Activated effector memory CD4-positive, alpha-beta T cell treated with Interleukin-2 at 50 U/mL for 16 hours (primary cell): Measurements from ENCODE around the gene VPS9D1.
A peak's percentile ranks its signal among the peaks of the same experiment; 100 is the strongest.

Experiments
- DNase-seq: peaks from one replicate; pipeline ENCODE4 v3.0.0-alpha.2; 2020

The VPS9D1 gene

DNA sequence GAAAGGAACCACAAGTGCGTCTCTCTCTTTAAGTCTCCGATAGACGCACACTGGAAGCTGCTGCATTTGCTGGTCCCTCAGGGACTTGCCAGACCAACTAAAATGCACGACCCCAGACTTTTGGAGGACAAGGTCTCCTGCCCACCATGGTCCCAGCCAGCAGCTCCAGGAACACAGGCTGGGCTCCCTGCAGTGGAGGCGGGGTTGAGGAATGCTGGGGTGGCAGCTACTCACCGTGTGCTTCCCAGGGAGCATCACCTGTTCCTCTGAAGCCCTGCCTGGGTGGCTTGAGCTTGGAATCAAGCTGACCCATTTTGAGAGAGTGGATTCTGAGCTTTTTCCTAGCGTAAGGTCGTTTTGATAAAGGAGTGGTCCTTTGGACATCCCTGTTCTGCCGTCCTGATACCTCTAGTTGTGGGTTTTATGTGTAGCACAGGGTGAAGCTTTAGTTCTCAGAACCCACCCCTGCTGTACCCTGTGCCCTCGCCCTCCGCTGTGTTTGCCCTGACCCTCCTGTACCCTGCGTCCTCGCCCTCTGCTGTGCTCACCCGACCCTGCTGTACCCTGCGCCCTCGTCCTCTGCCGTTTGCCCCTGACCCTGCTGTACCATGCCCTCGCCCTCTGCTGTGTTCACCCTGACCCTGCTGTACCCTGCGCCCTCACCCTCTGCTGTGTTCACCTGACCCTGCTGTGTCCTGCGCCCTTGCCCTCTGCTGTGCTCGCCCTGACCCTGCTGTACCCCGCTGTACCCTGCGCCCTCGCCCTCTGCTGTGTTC, 11.6 kb upstream of the VPS9D1 start:
- DNase-seq: no peak

DNA sequence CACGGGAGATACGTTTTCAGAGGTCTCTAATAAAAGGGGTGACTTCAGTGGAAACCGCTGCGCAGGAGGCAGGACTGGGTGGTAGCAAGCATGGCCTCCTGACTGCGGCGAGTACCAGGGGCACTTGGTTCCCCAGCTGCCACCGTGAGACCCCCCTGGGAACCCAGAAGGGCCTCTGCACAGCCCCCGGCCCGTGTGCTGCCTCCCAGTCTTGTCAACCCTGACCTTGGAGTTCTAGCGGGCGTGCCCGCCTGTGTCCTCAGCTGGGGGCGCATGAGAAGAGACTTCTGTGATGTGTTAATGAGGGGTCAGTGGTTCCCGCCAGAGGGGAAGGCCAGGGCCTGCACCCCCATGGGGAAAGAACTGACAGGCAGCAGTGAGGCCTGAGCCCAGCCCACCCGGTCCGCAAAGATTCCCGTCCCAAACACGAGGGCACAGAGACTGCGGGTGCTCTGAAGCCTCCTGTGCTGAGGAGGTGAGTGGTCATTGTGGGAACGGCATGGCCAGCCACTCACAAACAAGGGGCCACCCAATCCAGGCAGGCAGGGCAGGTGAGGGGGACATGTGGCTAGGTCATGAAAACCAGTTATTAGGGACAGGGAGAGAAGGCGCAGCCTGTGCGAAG, 10.0 kb upstream of the VPS9D1 start:
- no peak for DNase-seq

DNA sequence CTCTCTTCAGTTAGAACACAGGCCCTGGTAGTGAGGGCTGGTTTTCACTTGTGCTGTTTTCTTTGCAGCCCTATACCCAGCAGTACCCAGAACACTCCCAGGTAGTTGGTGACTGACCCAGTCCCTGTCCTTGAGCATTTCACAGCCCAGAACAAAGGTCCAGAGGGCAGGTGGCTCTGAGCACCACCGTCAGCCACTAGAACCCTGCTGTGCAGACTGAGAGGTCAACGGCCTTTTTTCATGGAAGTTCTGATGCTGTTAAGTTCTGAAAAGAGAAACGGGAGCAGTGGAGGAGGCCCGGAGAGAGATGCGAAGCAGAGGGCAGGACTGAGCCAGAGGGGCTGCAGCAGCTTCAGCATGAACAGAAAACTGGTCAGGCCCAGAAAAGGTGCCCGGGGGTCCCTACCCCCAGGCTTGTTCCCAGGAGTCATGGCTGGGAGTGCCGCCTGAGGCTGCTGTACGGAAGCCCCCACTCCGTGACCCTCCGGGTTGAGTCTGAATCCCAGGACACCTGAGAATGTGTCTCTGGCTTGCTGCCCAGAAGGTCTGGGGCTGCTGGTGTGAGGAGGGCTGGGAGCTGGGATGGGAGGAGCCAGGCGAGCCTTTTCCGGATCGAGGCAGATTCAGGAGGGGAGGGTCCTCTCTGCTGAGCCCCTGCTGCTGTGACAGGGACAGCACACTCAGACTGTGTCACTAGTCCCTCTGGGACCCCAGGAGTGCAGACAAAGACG, 9.3 kb upstream of the VPS9D1 start:
- DNase-seq: no peak

DNA sequence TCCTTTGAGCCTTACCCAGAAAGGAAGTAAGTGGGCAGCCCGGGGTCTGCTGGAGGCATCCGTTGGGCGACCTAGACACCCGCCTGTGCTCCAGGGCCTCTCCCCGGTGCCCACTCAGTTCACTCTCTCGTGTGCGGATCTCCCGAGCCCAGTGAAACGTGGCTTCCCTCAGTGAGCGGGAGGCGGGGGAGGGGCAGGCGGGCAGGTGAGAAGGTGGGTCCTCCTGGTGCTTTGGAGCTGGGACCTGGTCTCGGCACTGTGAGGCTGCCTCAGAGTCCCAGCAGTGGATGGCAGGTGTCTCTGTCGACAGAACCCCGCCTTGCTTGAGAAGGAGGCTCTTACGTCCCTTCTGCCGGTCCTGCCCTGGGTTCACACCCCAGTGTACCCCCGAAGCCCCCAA, 8.6 kb upstream of the VPS9D1 start:
- no peak for DNase-seq

DNA sequence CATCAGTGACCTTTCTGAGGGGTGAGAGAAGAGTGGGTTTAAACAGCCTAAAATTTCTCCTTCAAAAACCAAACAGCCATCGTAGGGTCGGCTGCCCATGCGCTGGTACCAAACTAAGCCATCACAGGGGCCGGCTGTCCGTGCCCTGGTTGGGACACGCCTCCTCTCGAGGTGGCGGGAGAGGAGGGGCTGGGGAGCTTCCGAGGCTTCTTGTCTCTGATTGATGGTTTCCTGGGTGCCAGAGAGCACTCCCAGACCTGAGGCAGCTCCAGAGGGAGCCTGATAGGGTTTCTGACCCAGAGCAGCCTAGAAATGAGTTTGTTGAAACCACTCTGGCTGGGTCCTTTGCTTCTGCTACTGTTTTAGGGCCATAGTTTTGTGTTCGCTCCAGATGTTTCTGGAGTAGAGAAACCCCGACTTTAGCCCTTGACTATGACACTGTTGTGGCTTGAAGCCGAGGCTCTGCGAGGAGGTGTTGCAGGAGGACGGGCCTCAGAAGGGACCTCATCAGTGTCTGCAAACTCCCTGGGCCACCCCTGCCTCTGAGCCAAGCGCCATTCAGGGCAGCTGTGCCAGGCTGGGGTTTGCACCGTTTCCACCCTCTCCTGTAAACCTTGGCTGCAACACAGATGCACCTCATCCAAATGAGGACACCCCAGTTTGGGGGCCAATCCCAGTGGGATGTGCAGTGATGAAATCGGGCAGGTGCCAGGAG, 6.9 kb upstream of the VPS9D1 start:
- no peak for DNase-seq

DNA sequence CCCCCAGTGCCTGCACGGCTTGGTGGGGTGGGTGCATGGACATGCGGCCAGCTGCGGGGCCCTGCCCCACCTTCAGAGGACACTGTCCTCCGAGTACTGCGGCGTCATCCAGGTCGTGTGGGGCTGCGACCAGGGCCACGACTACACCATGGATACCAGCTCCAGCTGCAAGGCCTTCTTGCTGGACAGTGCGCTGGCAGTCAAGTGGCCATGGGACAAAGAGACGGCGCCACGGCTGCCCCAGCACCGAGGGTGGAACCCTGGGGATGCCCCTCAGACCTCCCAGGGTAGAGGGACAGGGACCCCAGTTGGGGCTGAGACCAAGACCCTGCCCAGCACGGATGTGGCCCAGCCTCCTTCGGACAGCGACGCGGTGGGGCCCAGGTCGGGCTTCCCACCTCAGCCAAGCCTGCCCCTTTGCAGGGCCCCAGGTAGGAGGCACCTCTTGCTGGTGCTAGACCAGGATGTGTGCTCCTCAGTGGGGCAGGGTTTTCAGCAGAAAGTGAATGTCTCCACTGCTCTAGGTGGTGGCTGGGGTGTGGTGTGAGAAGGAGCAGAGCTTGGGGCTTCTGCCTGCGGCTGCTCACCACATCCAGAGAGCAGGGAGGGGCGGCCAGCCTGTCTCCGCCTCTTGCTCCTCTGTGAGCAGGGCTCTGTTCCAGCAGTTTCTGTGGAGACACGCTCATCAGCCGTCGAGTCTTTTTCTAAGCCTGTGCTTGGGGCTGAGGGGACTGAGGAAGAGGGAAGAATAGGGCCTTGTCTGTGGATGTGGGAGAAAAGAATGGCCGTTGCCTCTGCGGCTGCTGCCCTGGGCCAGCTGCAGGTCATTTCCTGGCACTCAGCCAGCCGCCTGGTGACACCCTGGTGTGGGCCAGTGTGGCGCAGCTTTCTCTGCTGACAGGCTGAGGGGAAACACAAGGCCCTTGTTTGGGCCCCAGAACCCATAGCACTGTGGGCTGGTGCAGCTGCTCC, 2.9 kb upstream of the VPS9D1 start:
- DNase-seq: peak; percentile 84

DNA sequence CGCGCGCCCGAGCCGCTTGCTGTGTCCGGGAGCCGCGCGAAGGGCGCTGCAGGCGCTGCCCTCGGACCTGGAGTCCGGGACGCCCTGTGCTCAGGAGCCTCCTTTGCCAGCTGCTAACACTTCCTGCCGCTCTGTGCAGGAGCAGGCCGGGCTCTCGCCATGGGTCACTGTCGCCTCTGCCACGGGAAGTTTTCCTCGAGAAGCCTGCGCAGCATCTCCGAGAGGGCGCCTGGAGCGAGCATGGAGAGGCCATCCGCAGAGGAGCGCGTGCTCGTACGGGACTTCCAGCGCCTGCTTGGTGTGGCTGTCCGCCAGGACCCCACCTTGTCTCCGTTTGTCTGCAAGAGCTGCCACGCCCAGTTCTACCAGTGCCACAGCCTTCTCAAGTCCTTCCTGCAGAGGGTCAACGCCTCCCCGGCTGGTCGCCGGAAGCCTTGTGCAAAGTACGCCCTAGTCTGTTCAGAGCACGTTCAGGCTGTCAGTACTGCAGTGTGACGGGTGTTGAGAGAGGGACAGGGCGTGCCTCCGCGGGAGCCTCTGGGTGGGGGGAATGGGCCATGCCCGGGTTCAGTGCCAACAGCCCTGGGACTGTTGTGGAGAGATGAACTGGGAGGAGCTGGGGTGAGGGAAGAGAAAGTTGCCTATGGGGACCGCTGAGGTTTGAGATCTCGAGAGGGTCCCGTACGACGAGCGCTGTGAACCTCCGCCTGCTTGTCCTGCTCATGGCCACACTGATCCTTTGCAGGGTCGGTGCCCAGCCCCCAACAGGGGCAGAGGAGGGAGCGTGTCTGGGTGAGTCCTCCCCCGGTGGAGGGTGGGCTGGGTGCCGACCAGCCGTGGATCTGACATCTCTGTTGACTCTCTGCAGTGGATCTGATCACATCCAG, 1.9 kb upstream of the VPS9D1 start:
- peak; percentile 81 for DNase-seq

DNA sequence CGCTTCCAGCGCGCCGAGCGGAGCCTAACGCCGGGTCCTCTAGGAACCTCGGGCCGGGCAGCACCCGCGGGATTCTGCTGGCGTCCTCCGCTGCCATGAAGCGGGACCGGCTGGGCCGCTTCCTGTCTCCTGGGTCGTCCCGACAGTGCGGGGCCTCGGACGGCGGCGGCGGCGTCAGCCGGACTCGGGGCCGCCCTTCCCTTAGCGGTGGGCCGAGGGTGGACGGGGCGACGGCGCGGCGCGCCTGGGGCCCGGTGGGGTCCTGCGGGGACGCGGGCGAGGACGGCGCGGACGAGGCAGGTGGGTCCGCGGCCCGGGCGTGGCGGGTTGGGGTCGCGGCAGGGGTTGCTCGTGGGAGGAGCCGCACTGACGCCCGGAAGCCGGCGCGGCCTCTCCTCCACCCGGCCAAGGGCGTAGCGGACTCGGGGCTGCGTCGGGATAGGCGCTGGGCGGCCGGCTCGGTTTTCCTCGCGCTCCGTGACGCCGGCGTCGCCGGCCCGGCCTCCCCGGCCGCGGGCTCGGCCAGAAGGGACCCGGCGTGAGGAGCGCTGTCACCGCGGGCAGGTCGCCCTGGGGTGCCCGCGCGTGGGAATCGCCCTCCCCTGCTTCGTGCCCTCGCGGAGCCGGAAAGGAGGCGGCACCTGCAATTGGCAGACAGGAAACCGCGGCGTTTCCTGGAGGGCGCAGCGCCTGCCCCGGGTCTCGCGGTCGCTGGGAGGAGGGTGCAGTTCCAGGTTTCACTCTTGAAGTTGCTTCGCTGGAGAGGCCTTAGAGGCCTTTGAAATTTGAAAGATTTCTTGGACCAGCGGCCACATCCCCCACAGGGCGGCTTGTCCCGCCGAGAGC, 1.1 kb upstream of the VPS9D1 start:
- DNase-seq: peak; percentile 92

DNA sequence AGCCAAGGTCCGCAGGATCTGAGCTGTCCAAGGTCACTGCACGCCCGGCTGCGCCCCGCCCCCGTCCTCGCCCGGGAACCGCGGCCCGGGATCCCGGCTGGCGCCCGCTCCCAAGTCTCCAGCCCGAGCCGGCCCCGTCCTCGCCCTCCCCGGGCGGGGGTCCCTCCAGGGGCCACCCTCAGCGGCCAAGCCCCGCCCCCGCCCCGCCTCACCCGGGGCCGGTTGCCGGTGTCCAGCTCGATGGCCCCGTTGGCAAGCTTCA, 216 bp downstream of the VPS9D1 start:
- no peak for DNase-seq

DNA sequence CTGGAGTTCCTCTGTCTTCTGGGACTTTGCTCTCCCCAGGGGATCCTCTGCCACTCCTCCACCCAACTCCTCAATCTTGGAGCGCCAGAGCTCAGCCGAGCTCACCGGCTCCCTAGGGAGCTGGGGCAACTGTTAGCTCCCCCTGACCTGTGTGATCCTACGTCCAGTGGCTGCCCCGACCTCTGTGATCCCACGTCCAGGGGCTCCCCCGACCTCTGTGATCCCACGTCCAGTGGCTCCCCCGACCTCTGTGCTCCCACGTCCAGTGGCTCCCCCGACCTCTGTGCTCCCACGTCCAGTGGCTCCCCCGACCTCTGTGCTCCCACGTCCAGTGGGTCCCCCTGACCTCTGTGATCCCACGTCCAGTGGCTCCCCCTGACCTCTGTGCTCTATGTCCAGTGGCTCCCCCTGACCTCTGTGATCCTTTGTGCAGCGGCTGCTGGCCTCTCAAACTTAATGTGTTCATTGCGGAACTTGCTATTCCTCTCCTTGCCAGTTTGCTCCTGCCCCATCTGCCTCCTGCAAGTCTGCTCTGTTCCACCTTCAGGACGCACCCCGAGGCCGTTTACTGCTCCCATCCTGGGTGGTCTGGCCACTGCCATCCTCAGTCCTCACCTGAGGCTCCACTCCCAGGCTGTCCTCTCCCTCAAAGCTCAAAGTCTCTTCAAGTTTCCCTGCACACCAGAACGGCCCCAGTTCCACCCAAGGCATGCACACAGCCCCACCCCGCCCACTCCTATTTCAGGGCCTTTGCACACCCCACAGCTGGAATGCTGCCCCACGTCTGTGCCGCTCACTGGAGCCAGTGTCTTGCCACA, 2.8 kb downstream of the VPS9D1 start:
- DNase-seq: no peak

DNA sequence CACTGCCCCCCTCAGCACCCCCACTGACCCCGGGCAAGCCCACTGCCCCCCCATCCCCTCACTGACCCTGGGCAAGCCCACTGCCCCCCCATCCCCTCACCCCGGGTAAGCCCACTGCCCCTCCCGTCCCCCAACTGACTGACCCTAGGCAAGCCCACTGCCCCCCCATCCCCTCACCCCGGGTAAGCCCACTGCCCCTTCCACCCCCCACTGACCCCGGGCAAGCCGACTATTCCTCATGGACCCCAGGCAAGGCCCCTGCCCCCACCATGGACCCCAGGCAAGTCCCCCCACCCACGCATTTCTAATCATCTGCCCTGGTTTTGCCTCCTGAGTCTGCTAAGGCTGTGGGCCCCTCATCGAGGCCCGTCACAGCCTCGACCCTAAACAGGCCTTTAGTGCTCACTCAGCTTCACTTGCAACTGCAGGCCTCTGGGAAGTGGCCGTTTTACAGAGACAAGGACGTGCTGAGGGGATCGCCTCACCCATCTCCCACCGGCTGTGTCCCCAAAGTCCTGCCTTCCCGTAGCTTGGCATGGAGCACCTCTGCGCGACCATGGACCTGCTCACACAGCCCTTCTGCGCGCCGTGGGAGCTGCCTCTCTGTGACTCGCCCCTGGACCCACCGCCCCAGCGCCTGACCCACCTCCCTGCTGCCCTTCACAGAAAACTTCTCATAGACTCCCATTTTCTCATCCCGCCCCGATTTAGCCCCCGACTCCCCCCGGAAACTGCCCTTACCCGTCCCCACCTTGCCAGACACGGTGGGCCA, 3.6 kb downstream of the VPS9D1 start:
- no peak for DNase-seq

DNA sequence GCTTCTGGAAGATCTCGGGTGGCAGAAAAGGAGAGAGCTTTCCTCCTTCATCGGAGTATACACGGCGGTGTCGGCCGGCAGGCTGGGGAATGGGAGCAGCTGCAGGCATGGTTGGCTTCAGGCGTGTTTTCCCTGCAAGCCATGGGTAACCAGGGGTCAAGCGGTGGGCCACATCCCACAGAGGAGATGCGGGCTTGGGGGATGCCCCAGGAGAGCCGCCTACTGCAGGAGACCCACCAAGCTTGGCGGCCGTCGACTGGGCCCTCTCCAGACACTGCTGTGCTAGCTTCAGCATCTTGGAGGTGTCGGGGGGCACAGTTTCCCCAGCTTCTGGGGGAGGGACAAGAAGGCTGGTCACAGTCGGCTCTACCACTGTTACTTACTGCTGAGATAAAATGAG, 4.2 kb downstream of the VPS9D1 start:
- DNase-seq: no peak

DNA sequence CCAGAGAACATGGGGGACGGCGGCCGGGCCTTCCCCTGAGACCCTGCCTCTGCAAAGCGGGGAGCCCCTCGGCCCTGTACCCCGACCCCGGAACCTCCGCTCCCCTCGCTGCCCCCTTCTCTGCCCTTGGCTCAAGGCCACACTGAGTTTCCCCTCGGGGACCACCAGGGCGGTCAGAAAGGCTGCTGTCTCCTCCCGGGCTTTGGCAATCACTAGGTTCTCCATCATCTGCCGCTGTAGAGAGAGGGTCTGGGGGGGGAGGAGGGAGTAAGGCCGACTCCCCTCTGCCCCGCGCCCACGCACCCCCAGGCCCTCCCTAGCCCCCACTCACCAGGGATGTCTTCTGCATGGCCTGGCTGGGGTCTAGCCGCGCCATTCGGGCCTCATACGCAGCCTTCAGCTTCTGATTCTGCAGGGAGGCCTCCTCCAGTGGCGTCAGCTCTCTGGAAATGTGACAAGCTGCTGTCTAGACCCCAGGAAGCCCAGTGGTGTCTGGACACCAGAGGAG, 8.4 kb downstream of the VPS9D1 start:
- DNase-seq: no peak

DNA sequence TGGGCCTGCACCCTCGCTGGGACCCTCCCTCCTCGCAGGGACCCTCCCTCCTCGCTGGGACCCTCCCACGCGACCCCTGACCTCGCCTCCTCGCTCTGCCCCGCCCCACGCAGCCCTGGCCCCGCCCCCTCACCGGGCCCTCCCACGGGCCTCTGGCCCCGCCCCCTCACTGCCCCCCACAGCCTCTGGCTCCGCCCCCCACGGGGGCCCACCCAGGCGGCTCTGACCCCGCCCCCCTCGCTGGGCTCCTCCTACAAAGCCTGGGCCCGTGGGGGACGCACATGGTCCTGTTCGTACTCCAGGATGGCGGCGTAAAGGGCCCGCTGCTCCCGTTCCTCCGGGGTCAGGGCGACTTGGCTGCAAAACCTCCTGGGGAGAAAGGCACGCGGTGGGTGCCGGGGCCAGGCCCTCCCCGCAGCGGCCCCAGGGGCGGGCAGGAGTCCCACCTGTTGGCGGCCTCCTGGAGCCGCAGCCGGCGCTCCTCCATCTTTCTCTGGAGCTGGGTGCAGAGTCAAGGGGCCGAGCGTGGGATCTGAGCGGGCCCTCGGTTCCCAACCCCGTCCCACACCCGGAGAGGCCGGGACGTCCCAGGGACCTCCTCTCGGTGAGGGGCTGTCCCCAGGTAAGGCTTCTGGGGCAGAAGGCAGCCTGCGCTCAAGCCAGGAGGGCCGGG, 9.0 kb downstream of the VPS9D1 start:
- peak; percentile 41 for DNase-seq

DNA sequence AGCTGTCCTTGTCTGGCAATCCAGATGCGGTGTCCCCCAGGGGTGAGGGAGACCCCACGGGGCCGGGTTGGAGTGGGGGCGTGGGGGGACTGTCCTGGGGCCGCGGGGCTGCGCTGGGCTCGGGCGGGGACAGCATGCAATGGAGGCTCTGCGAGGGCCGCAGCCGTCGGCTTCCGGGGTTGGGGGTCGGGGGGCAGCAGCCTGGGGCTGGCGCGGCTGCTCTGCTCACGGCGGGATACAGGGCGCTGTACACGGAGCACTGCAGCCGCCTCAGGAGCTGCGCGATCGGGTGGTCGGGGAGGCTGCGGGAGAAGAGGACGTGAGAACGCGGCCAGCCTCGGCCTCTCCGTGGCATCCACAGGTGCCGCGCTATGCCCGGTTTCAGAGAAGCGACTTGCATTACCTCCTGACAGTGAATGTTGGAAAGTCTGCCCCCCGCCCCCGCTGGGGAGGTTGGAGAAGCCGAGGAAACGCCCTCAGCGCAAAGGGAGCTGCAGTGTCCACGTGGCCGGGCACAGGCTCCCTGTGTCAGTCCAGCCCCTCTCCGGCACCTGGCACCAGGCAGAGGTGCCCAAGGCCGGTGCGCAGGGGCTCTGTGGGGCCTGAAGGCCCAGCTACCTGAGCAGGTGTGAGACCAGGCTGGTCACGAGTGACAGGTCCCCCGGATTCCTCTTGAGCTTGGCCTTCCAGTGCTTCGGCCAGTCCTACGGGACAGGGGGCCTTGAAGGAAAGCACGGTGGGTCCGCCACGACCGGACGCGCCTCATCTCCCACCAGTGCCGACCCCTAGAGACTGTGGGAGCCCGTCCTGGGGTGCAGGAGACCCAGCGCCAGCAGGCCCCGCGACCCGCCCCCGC, 9.8 kb downstream of the VPS9D1 start:
- DNase-seq: no peak

DNA sequence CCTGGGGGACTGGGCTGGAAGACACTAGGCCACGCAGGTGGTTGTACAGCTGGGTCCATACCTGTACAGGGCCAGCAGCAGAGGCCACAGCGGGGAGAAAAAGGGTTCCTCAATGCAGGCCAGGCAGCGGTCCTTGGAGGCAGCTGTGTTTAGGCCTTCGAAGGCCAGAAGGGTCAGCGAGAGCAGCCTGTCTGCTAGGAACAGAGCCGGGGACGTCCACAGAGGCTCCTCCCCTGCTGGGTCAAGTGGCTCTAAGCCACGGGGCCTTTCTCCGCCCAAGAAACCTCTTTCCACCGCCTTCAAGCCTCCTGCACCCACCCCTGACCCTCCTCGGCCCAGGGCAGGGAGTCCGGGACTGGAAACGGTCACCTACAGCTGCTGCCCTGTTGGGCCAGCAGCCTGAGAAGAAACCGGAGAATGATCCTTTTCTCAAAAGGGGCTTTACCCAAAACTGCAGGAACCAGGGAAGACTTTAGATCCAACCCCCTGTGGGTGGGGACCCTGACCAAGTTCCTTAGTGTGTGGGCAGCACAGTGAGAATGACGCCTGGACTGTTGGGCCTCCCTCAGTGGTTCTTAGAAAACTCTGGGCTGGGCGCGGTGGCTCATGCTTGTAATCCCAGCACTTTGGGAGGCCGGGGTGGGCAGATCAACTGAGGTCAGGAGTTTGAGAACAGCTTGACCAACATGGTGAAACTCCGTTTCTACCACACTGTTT, 10.8 kb downstream of the VPS9D1 start:
- DNase-seq: no peak
